HepG2 (cell line): ENCODE data around the gene PIK3C3. TPM values are rescaled to one million over a fixed set of nuclear protein-coding genes. Genes with fewer than 3 reads are reported as not detected.

ENCODE experiments used
- ATAC-seq: fragments of 200-7000 bp; cut with Tn5 transposase; 3 replicates; pipeline ENCODE4 v1.9.1; 2020; ENCODE audit warnings: mild to moderate bottlenecking, moderate library complexity
- BruUV-seq: library from RNA; stranded (reverse); fragments of 400-500 nt; replicated peaks from 2 replicates; lab custom pipeline; 2021; lab: Mats Ljungman, UMichigan
- CTCF ChIA-PET: fragments of 300-600 bp; formaldehyde crosslinking; extraction: SDS; loops from one replicate; lab custom pipeline; 2021; ENCODE audit warnings: low total read pairs, inconsistent platforms, low intra/inter-chr PET ratio; lab: Yijun Ruan, JAX
- POLR2A ChIA-PET: fragments of 350-600 bp; sonication (Branson Sonifier 250); formaldehyde crosslinking; loops from one replicate; lab custom pipeline; 2020; ENCODE audit warnings: antibody characterized with exemption, inconsistent platforms; lab: Yijun Ruan, JAX
- DNase-seq: peaks from one replicate; pipeline ENCODE4 v3.0.0-alpha.2; 2015; ENCODE audit warnings: low spot score
- FAIRE-seq: peaks from 3 replicates; lab custom pipeline; 2011; peaks lifted over from hg19 to GRCh38; lab: Jason Lieb, UNC
- H2AFZ ChIP-seq: one replicate; pipeline ENCODE4 v1.6.1; 2011; ENCODE audit warnings: low read length, inconsistent platforms
- H3K27ac ChIP-seq: fragments of 300-600 bp; 3 replicates; pipeline ENCODE4 v1.8.0; 2011; ENCODE audit warnings: mixed run types, mild to moderate bottlenecking, mixed read lengths, low read length, inconsistent platforms; ENCODE audit not compliant: insufficient read depth; ENCODE audit errors: extremely low read length
- H3K27me3 ChIP-seq, 2 experiments: fragments of 200-600 bp in 1 of 2; 2 replicates in 1 of 2; 3 replicates in 1 of 2; pipeline versions ENCODE4 v1.6.0 to v1.8.0; 2011; ENCODE audit warnings: low read length in 2 of 2, mild to moderate bottlenecking in 2 of 2, moderate library complexity in 2 of 2, inconsistent platforms in 1 of 2; ENCODE audit not compliant: insufficient read depth in 2 of 2, control insufficient read depth in 1 of 2
- H3K36me3 ChIP-seq, 2 experiments: fragments of 200-600 bp in 1 of 2; replicated peaks in 1 of 2; 2 replicates in 1 of 2; 3 replicates in 1 of 2; pipeline versions ENCODE4 v1.5.1 to v1.8.0; 2011; ENCODE audit warnings: low read length in 2 of 2, inconsistent platforms in 1 of 2; ENCODE audit not compliant: insufficient read depth in 2 of 2, control insufficient read depth in 1 of 2
- H3K4me1 ChIP-seq: 2 replicates; pipeline ENCODE4 v1.5.1; 2012; ENCODE audit warnings: low read length, inconsistent platforms; ENCODE audit not compliant: insufficient read depth
- H3K4me2 ChIP-seq: 2 replicates; pipeline ENCODE4 v1.6.0; 2011; ENCODE audit warnings: low read depth, low read length, inconsistent platforms
- H3K4me3 ChIP-seq, 3 experiments: fragments of 200-600 bp in 1 of 3; sonication (generic), shearing (Covaris generic) in 1 of 3; replicated peaks in 1 of 3; 2 replicates each; pipeline ENCODE4 v1.5.1; 2011 to 2016; ENCODE audit warnings: low read length in 3 of 3, inconsistent platforms in 2 of 3, low read depth in 2 of 3, mild to moderate bottlenecking in 2 of 3, control low read depth in 1 of 3, mixed read lengths in 1 of 3; ENCODE audit not compliant: insufficient read depth in 1 of 3
- H3K79me2 ChIP-seq: one replicate; pipeline ENCODE4 v1.6.1; 2011; ENCODE audit warnings: low read length, inconsistent platforms; ENCODE audit not compliant: insufficient read depth
- H3K9ac ChIP-seq: 2 replicates; pipeline ENCODE4 v1.6.0; 2011; ENCODE audit warnings: mild to moderate bottlenecking, low read depth, low read length, inconsistent platforms; ENCODE audit not compliant: insufficient read depth
- H3K9me3 ChIP-seq: 2 replicates; pipeline ENCODE4 v1.5.1; 2012; ENCODE audit warnings: mild to moderate bottlenecking, low read length
- H4K20me1 ChIP-seq: 2 replicates; pipeline ENCODE4 v1.6.0; 2011; ENCODE audit warnings: inconsistent platforms, mild to moderate bottlenecking, low read length, moderate library complexity; ENCODE audit not compliant: insufficient read depth
- KLF6 ChIP-seq: IDR thresholded peaks from 2 replicates; pipeline ENCODE4 v1.8.0; 2016; ENCODE audit warnings: missing biosample characterization, missing genetic modification reagents
- MTA1 ChIP-seq: sonication (generic); formaldehyde crosslinking; IDR thresholded peaks from 2 replicates; pipeline ENCODE4 v1.4.0; 2020; ENCODE audit warnings: missing genetic modification reagents, mild to moderate bottlenecking, borderline replicate concordance
- NFRKB ChIP-seq: fragments of 450-650 bp; IDR thresholded peaks from 2 replicates; pipeline ENCODE4 v1.6.1; 2017
- PRMT3 ChIP-seq: sonication (generic); formaldehyde crosslinking; IDR thresholded peaks from 2 replicates; pipeline ENCODE4 v1.8.1; 2022; ENCODE audit warnings: low read depth, mild to moderate bottlenecking, moderate library complexity, missing genetic modification reagents, borderline replicate concordance
- RORA ChIP-seq: sonication (generic); formaldehyde crosslinking; IDR thresholded peaks from 2 replicates; pipeline ENCODE4 v1.5.0; 2020; ENCODE audit warnings: mild to moderate bottlenecking, missing genetic modification reagents, moderate library complexity
- SMAD3 ChIP-seq: sonication (generic); formaldehyde crosslinking; IDR thresholded peaks from 2 replicates; pipeline ENCODE4 v1.4.0; 2020; ENCODE audit warnings: missing genetic modification reagents
- TAF15 ChIP-seq: fragments of 200-400 bp; formaldehyde crosslinking; IDR thresholded peaks from one replicate; pipeline ENCODE4 v1.6.1; 2018; ENCODE audit warnings: mild to moderate bottlenecking, low read depth, low read length; ENCODE audit not compliant: poor library complexity, severe bottlenecking
- YY1 ChIP-seq: IDR thresholded peaks from 2 replicates; pipeline ENCODE4 v1.6.1; 2011; ENCODE audit warnings: low read length, low read depth, moderate library complexity, mild to moderate bottlenecking; ENCODE audit not compliant: insufficient read depth, insufficient replicate concordance
- ZNF160 ChIP-seq: sonication (generic); formaldehyde crosslinking; IDR thresholded peaks from 2 replicates; pipeline ENCODE4 v1.8.0; 2022; ENCODE audit warnings: mild to moderate bottlenecking, inconsistent platforms, missing genetic modification reagents
- ZNF17 ChIP-seq: sonication (generic); formaldehyde crosslinking; IDR thresholded peaks from 2 replicates; pipeline ENCODE4 v1.5.0; 2020; ENCODE audit warnings: mild to moderate bottlenecking, missing genetic modification reagents
- ZNF33A ChIP-seq: sonication (generic); formaldehyde crosslinking; IDR thresholded peaks from 2 replicates; pipeline ENCODE4 v1.5.1; 2020; ENCODE audit warnings: missing genetic modification reagents, mild to moderate bottlenecking, moderate library complexity, borderline replicate concordance
- ZNF496 ChIP-seq: sonication (generic); formaldehyde crosslinking; IDR thresholded peaks from 2 replicates; pipeline ENCODE4 v1.8.1; 2023; ENCODE audit warnings: mild to moderate bottlenecking, moderate library complexity, missing genetic modification reagents; ENCODE audit not compliant: insufficient replicate concordance
- ZNF577 ChIP-seq: sonication (generic); formaldehyde crosslinking; IDR thresholded peaks from 2 replicates; pipeline ENCODE4 v1.4.0; 2020; ENCODE audit warnings: mild to moderate bottlenecking, low read depth, missing genetic modification reagents, borderline replicate concordance
- ZNF83 ChIP-seq: sonication (generic); formaldehyde crosslinking; IDR thresholded peaks from 2 replicates; pipeline ENCODE4 v1.4.0; 2020; ENCODE audit warnings: missing genetic modification reagents, mild to moderate bottlenecking, borderline replicate concordance
- WGBS: methylation state at CpG from one replicate; pipeline ENCODE4 v1.1.6; 2017; ENCODE audit warnings: low lambda C conversion rate; 5-methylcytosine and 5-hydroxymethylcytosine counted together
- in situ Hi-C: cut with HindIII; loops from 2 replicates; pipeline ENCODE4 v1.10.0; 2017; ENCODE audit warnings: low pct_unique_long_range_greater_than_20kb; ENCODE audit not compliant: extremely low pct_ligation_motif_present
- intact Hi-C: fragments of 100-400 bp; cut with micrococcal nuclease; formaldehyde crosslinking; loops from one replicate; pipeline ENCODE4 v1.10.0; 2022; ENCODE audit not compliant: unreplicated experiment
- polyA plus RNA-seq, 8 experiments: library from polyadenylated mRNA; depleted of rRNA in 3 of 8; stranded (reverse) in 7 of 8; unstranded in 1 of 8; fragments of >200 nt; fragmentation: Illumina TruSeq in 4 of 8; extraction: Trizol in 4 of 8; gene quantifications; 2 replicates each; pipeline versions ENCODE4 v1.2.1 to v1.2.3, GENCODE V29; 2011 to 2016; ENCODE audit warnings: low read depth in 4 of 8, missing spikeins in 1 of 8, mixed read lengths in 1 of 8; ENCODE audit not compliant: insufficient read depth in 1 of 8
- total RNA-seq, 5 experiments: library from RNA; depleted of rRNA; stranded (reverse); fragments of >200 nt; fragmentation: Illumina TruSeq; extraction: Trizol; gene quantifications; 2 replicates each; pipeline ENCODE4 v1.2.3, GENCODE V29; 2016; ENCODE audit warnings: low read depth in 1 of 5

The PIK3C3 gene
- total and polyA plus RNA-seq, 2 of the 13 experiments (the other 11 are each of a cell fraction or from before 2014, with no cell fraction given): 42.8 to 46.4 TPM

GRCh38 chr18:41932899-41933298 lies 22.1 kb upstream of the PIK3C3 start:
- DNase-seq: no peak
- no peaks in the 10 kb centered on the region for H4K20me1 ChIP-seq
- H3K79me2 ChIP-seq: no peaks in the 10 kb centered on the region
- POLR2A ChIA-PET: no interaction called here
- no peak overlapping the region for H3K4me2 ChIP-seq
- no peak for ATAC-seq
- no peak for FAIRE-seq
- no peaks in the 10 kb centered on the region for H3K36me3 ChIP-seq
- H3K9ac ChIP-seq: no peak overlapping the region
- TF ChIP-seq ZNF83 (no peak), TAF15 (no peak), PRMT3 (CRISPR knock-in tag) (no peak), ZNF33A (CRISPR knock-in tag) (no peak), ZNF160 (CRISPR knock-in tag) (peak; percentile 99), KLF6 (CRISPR knock-in tag) (no peak)
- TF ChIP-seq, all 625 proteins: peak for 1
- H3K4me1 ChIP-seq: no peaks in the 10 kb centered on the region
- intact Hi-C loops (no loop called here), in situ Hi-C loops (no loop called here)
- no peaks in the 10 kb centered on the region; a peak in 1 of 5 replicates for H3K27me3 ChIP-seq
- CTCF ChIA-PET: no interaction called here
- no peak overlapping the region for H2AFZ ChIP-seq
- H3K4me3 ChIP-seq: no peak overlapping the region
- H3K9me3 ChIP-seq: no peaks in the 10 kb centered on the region
- H3K27ac ChIP-seq: no peak overlapping the region
- BruUV-seq: no TSS peak

- ChIA-PET POLR2A (no interaction called here), CTCF (no interaction called here)
- Histone ChIP-seq H3K4me2 (no peak overlapping the region), H4K20me1 (no peaks in the 10 kb centered on the region), H3K79me2 (no peaks in the 10 kb centered on the region), H3K4me1 (no peaks in the 10 kb centered on the region), H3K4me3 (no peak overlapping the region), H3K27me3 (no peaks in the 10 kb centered on the region; a peak in 1 of 5 replicates), H3K9me3 (no peaks in the 10 kb centered on the region), H3K36me3 (no peaks in the 10 kb centered on the region), H2AFZ (no peak overlapping the region), H3K27ac (no peak overlapping the region), H3K9ac (no peak overlapping the region)
- ATAC-seq (no peak; the same call in 2 of the 3 replicates), DNase-seq (no peak), FAIRE-seq (no peak)
- TF ChIP-seq RORA (CRISPR knock-in tag) (no peak), YY1 (no peak), ZNF496 (no peak), NFRKB (no peak), ZNF160 (CRISPR knock-in tag) (no peak), MTA1 (CRISPR knock-in tag) (no peak), ZNF577 (CRISPR knock-in tag) (no peak), SMAD3 (no peak), ZNF17 (no peak)
- intact Hi-C loops: no loop called here
- in situ Hi-C loops: no loop called here
- no TSS peak for BruUV-seq
- WGBS: 0% methylated on average over 1 of the region's 4 CpGs
Observed at GRCh38 chr18:41933778-41934177, 21.3 kb upstream of the PIK3C3 start.
